ENCODE results near the gene PXDN.

Gene PXDN

GRCh38 chr2:1674276-1674675, 70.0 kb downstream of the PXDN start:
- no CpG with 5 or more reads among the region's 9 CpGs for WGBS (ENCODE audit: insufficient coverage, insufficient read length)
- H3K27ac ChIP-seq (ENCODE audit: low read length), result no peak overlapping the region
- peaks cover 40% of the 10 kb centered on the region for H3K36me3 ChIP-seq (ENCODE audit: control insufficient read depth, insufficient read depth, low read length)
- H3K4me1 ChIP-seq (ENCODE audit: control insufficient read depth, insufficient read depth, low read length), result no peaks in the 10 kb centered on the region
- DNase-seq (ENCODE audit: low read depth, low spot score), result no peak
- no peaks in the 10 kb centered on the region for H3K27me3 ChIP-seq (ENCODE audit: control insufficient read depth, insufficient read depth, low read length)
- no peaks in the 10 kb centered on the region for H3K9me3 ChIP-seq (ENCODE audit: control insufficient read depth, insufficient read depth, low read length)
- H3K4me3 ChIP-seq (ENCODE audit: low read length), result no peak overlapping the region

- no peaks in the 10 kb centered on the region for H3K9me3 ChIP-seq (ENCODE audit: control insufficient read depth, insufficient read depth, low read length)
- H3K36me3 ChIP-seq (ENCODE audit: control insufficient read depth, insufficient read depth, low read length), result peaks cover 35% of the 10 kb centered on the region
- H3K4me1 ChIP-seq (ENCODE audit: control insufficient read depth, insufficient read depth, low read length), result no peaks in the 10 kb centered on the region
- WGBS (ENCODE audit: insufficient coverage, insufficient read length), result no CpG with 5 or more reads among the region's 18 CpGs
- H3K27me3 ChIP-seq (ENCODE audit: control insufficient read depth, insufficient read depth, low read length), result no peaks in the 10 kb centered on the region
- DNase-seq (ENCODE audit: low read depth, low spot score), result no peak
- no peak overlapping the region for H3K4me3 ChIP-seq (ENCODE audit: low read length)
- H3K27ac ChIP-seq (ENCODE audit: low read length), result no peak overlapping the region
These were observed 71.0 kb downstream of the PXDN start for GRCh38 chr2:1673160-1673944.

- WGBS (ENCODE audit: insufficient coverage, insufficient read length), result no CpG with 5 or more reads among the region's 5 CpGs
- H3K9me3 ChIP-seq (ENCODE audit: control insufficient read depth, insufficient read depth, low read length), result no peaks in the 10 kb centered on the region
- H3K4me1 ChIP-seq (ENCODE audit: control insufficient read depth, insufficient read depth, low read length), result no peaks in the 10 kb centered on the region
- H3K27me3 ChIP-seq (ENCODE audit: control insufficient read depth, insufficient read depth, low read length), result no peaks in the 10 kb centered on the region
- peaks cover 32% of the 10 kb centered on the region for H3K36me3 ChIP-seq (ENCODE audit: control insufficient read depth, insufficient read depth, low read length)
- H3K4me3 ChIP-seq (ENCODE audit: low read length), result no peak overlapping the region
- no peak for DNase-seq (ENCODE audit: low read depth, low spot score)
- no peak overlapping the region for H3K27ac ChIP-seq (ENCODE audit: low read length)
These were observed 71.6 kb downstream of the PXDN start for GRCh38 chr2:1672738-1673137.

- H3K27me3 ChIP-seq (ENCODE audit: control insufficient read depth, insufficient read depth, low read length), result no peaks in the 10 kb centered on the region
- no CpG with 5 or more reads among the region's 3 CpGs for WGBS (ENCODE audit: insufficient coverage, insufficient read length)
- no peaks in the 10 kb centered on the region for H3K9me3 ChIP-seq (ENCODE audit: control insufficient read depth, insufficient read depth, low read length)
- H3K36me3 ChIP-seq (ENCODE audit: control insufficient read depth, insufficient read depth, low read length), result peaks cover 24% of the 10 kb centered on the region
- H3K4me1 ChIP-seq (ENCODE audit: control insufficient read depth, insufficient read depth, low read length), result no peaks in the 10 kb centered on the region
- DNase-seq (ENCODE audit: low read depth, low spot score), result no peak
- no peak overlapping the region for H3K27ac ChIP-seq (ENCODE audit: low read length)
- no peak overlapping the region for H3K4me3 ChIP-seq (ENCODE audit: low read length)
These were observed 72.4 kb downstream of the PXDN start for GRCh38 chr2:1671916-1672315.

- DNase-seq (ENCODE audit: low read depth, low spot score), result no peak
- Histone ChIP-seq H3K4me1 (ENCODE audit: control insufficient read depth, insufficient read depth, low read length) (no peaks in the 10 kb centered on the region), H3K36me3 (ENCODE audit: control insufficient read depth, insufficient read depth, low read length) (peaks cover 22% of the 10 kb centered on the region), H3K9me3 (ENCODE audit: control insufficient read depth, insufficient read depth, low read length) (no peaks in the 10 kb centered on the region), H3K27me3 (ENCODE audit: control insufficient read depth, insufficient read depth, low read length) (no peaks in the 10 kb centered on the region), H3K27ac (ENCODE audit: low read length) (no peak overlapping the region), H3K4me3 (ENCODE audit: low read length) (no peak overlapping the region)
- no CpG with 5 or more reads among the region's 6 CpGs for WGBS (ENCODE audit: insufficient coverage, insufficient read length)
These were observed 73.7 kb downstream of the PXDN start for GRCh38 chr2:1670636-1671035.

- H3K27ac ChIP-seq (ENCODE audit: low read length), result no peak overlapping the region
- H3K27me3 ChIP-seq (ENCODE audit: control insufficient read depth, insufficient read depth, low read length), result no peaks in the 10 kb centered on the region
- no CpG with 5 or more reads among the region's 29 CpGs for WGBS (ENCODE audit: insufficient coverage, insufficient read length)
- no peak overlapping the region for H3K4me3 ChIP-seq (ENCODE audit: low read length)
- no peaks in the 10 kb centered on the region for H3K9me3 ChIP-seq (ENCODE audit: control insufficient read depth, insufficient read depth, low read length)
- no peaks in the 10 kb centered on the region for H3K4me1 ChIP-seq (ENCODE audit: control insufficient read depth, insufficient read depth, low read length)
- H3K36me3 ChIP-seq (ENCODE audit: control insufficient read depth, insufficient read depth, low read length), result peaks cover 21% of the 10 kb centered on the region
- DNase-seq (ENCODE audit: low read depth, low spot score), result no peak
These were observed 78.4 kb downstream of the PXDN start for GRCh38 chr2:1665761-1666505.

GRCh38 chr2:1664698-1665097, 79.6 kb downstream of the PXDN start:
- Histone ChIP-seq H3K9me3 (ENCODE audit: control insufficient read depth, insufficient read depth, low read length) (no peaks in the 10 kb centered on the region), H3K27me3 (ENCODE audit: control insufficient read depth, insufficient read depth, low read length) (no peaks in the 10 kb centered on the region), H3K4me3 (ENCODE audit: low read length) (no peak overlapping the region), H3K36me3 (ENCODE audit: control insufficient read depth, insufficient read depth, low read length) (peaks cover 27% of the 10 kb centered on the region), H3K4me1 (ENCODE audit: control insufficient read depth, insufficient read depth, low read length) (no peaks in the 10 kb centered on the region), H3K27ac (ENCODE audit: low read length) (no peak overlapping the region)
- WGBS (ENCODE audit: insufficient coverage, insufficient read length), result no CpG with 5 or more reads among the region's 18 CpGs
- DNase-seq (ENCODE audit: low read depth, low spot score), result no peak

GRCh38 chr2:1664076-1664605, 80.2 kb downstream of the PXDN start:
- WGBS (ENCODE audit: insufficient coverage, insufficient read length), result no CpG with 5 or more reads among the region's 9 CpGs
- no peak overlapping the region for H3K27ac ChIP-seq (ENCODE audit: low read length)
- H3K27me3 ChIP-seq (ENCODE audit: control insufficient read depth, insufficient read depth, low read length), result no peaks in the 10 kb centered on the region
- no peak overlapping the region for H3K4me3 ChIP-seq (ENCODE audit: low read length)
- no peaks in the 10 kb centered on the region for H3K4me1 ChIP-seq (ENCODE audit: control insufficient read depth, insufficient read depth, low read length)
- H3K9me3 ChIP-seq (ENCODE audit: control insufficient read depth, insufficient read depth, low read length), result no peaks in the 10 kb centered on the region
- DNase-seq (ENCODE audit: low read depth, low spot score), result no peak
- peaks cover 27% of the 10 kb centered on the region for H3K36me3 ChIP-seq (ENCODE audit: control insufficient read depth, insufficient read depth, low read length)

- Histone ChIP-seq H3K4me1 (ENCODE audit: control insufficient read depth, insufficient read depth, low read length) (no peaks in the 10 kb centered on the region), H3K27me3 (ENCODE audit: control insufficient read depth, insufficient read depth, low read length) (no peaks in the 10 kb centered on the region), H3K36me3 (ENCODE audit: control insufficient read depth, insufficient read depth, low read length) (peaks cover 27% of the 10 kb centered on the region), H3K4me3 (ENCODE audit: low read length) (no peak overlapping the region), H3K9me3 (ENCODE audit: control insufficient read depth, insufficient read depth, low read length) (no peaks in the 10 kb centered on the region), H3K27ac (ENCODE audit: low read length) (no peak overlapping the region)
- no CpG with 5 or more reads among the region's 16 CpGs for WGBS (ENCODE audit: insufficient coverage, insufficient read length)
- DNase-seq (ENCODE audit: low read depth, low spot score), result no peak
These were observed 80.7 kb downstream of the PXDN start for GRCh38 chr2:1663621-1664020.

GRCh38 chr2:1662606-1663180, 81.6 kb downstream of the PXDN start:
- H3K9me3 ChIP-seq (ENCODE audit: control insufficient read depth, insufficient read depth, low read length), result no peaks in the 10 kb centered on the region
- no peak overlapping the region for H3K4me3 ChIP-seq (ENCODE audit: low read length)
- no CpG with 5 or more reads among the region's 19 CpGs for WGBS (ENCODE audit: insufficient coverage, insufficient read length)
- H3K4me1 ChIP-seq (ENCODE audit: control insufficient read depth, insufficient read depth, low read length), result no peaks in the 10 kb centered on the region
- no peaks in the 10 kb centered on the region for H3K27me3 ChIP-seq (ENCODE audit: control insufficient read depth, insufficient read depth, low read length)
- no peak overlapping the region for H3K27ac ChIP-seq (ENCODE audit: low read length)
- H3K36me3 ChIP-seq (ENCODE audit: control insufficient read depth, insufficient read depth, low read length), result peaks cover 27% of the 10 kb centered on the region
- DNase-seq (ENCODE audit: low read depth, low spot score), result no peak
